ENCODE measurements around the gene MT1F.
A peak's percentile ranks its signal among the peaks of the same experiment; 100 is the strongest.
"Not testable (repeated sequence)": the region's sequence is repeated elsewhere in the genome, so short reads cannot be mapped to it uniquely, and the experiment has no call there.

The MT1F gene

DNA sequence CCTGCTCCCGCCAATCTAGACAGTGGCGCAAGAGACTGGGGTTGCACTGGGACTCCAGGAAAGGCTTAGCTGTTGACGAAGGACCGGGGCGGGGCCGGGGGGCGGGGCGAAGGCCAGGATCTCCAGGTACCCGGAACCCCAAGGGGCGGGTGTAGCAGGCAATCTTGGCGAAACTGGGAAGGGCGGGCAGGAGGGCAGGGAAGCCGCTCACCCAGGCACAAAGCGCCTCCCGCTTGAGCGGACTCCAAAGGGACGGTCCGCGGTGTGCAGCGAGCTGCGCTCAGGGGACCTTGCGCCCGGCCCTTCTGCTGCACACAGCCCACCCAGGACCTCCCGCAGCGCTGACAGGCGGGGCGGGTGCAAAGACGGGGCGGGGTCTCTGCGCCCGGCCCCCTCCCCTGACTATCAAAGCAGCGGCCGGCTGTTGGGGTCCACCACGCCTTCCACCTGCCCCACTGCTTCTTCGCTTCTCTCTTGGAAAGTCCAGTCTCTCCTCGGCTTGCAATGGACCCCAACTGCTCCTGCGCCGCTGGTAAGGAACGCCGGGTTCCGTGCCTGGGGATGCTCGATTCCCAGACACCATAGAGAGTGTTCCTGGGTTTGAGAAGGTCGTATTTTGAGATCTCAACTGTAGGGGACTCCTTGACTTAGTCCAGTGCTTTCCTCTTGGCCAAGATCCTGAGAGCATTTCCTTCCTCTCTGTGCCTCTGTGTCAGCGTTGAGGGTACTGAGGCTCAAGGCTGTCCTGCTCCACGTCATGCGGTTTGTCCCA is at the start of gene MT1F:
Gene MT1F, plus strand, starts transcription at position 405 of the 772 bp plus-strand sequence. Its CDS starts 100 bp downstream, at position 505.
- DNase-seq (ENCODE audit: low read depth, low spot score) = peak; percentile 31
- peak within 1 kb of the TSS; percentile 41 for H3K27ac ChIP-seq

DNA sequence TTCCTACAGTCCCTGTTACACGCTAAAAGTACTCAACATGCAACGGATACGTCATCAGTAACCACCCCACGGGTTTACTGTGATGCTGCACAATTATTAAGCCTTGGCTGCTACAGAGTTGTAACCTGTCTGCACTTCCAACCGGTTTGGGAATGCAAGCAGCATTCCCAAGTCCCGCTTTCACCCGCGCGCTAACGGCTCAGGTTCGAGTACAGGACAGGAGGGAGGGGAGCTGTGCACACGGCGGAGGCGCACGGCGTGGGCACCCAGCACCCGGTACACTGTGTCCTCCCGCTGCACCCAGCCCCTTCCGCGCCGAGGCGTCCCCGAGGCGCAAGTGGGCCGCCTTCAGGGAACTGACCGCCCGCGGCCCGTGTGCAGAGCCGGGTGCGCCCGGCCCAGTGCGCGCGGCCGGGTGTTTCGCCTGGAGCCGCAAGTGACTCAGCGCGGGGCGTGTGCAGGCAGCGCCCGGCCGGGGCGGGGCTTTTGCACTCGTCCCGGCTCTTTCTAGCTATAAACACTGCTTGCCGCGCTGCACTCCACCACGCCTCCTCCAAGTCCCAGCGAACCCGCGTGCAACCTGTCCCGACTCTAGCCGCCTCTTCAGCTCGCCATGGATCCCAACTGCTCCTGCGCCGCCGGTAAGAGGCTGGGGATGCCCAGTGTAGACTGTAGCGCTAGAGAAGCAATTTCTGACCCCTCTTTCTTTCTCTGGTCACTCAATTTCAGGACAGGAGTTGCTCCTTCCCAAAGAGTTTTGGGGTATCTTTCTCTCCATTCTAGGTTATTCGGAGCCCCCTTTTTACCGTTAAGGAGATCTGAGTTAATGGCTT is 49.5 kb upstream of the MT1F start, which contains the start of gene MT2A:
Gene MT2A, plus strand, starts transcription at position 542 of the 833 bp plus-strand sequence. Its CDS starts 72 bp downstream, at position 614.
- peak within 1 kb of the TSS; percentile 100 for H3K27ac ChIP-seq
- peak; percentile 91 for DNase-seq (ENCODE audit: low read depth, low spot score)

DNA sequence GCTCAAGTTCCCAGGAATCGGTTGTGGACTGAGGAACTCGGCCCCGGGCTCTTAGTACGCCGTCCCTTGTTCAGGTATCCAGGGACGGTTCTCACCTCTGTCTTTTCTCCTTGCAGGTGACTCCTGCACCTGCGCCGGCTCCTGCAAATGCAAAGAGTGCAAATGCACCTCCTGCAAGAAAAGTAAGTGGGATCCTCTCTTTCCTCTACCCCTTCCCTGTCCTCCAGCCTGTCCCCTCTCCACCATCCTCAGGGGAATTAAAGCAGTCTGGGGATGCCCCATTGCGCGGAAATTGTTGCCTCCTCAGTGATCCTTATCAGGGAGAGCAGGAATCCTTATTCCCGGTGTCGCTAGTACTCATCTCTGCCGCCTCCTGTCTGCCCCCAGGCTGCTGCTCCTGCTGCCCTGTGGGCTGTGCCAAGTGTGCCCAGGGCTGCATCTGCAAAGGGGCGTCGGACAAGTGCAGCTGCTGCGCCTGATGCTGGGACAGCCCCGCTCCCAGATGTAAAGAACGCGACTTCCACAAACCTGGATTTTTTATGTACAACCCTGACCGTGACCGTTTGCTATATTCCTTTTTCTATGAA is 48.8 kb upstream of the MT1F start:
- no peak for DNase-seq (ENCODE audit: low read depth, low spot score)
- H3K27ac ChIP-seq = peak overlapping the region; percentile 100

DNA sequence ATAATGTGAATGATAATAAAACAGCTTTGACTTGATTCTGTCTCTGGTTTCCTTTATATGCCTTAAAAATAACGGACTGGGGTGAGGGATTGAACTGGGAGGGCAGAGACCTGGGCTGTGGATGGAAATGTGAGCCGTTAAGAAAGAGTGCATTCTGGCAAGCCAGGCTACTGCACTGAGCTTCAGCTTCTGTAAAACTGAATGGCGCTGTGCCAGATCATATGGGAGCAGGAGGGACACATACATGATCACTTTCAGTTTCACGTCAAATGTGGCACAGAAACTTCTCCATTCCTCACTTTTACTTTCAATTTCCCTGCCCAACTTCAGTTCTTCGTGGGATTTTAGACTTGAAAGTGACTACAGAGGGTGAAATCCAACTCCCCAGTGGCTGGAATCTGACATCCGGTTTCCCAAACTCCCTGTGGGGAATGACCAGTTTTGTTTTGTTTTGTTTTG is 48.3 kb upstream of the MT1F start:
- DNase-seq (ENCODE audit: low read depth, low spot score) = no peak

DNA sequence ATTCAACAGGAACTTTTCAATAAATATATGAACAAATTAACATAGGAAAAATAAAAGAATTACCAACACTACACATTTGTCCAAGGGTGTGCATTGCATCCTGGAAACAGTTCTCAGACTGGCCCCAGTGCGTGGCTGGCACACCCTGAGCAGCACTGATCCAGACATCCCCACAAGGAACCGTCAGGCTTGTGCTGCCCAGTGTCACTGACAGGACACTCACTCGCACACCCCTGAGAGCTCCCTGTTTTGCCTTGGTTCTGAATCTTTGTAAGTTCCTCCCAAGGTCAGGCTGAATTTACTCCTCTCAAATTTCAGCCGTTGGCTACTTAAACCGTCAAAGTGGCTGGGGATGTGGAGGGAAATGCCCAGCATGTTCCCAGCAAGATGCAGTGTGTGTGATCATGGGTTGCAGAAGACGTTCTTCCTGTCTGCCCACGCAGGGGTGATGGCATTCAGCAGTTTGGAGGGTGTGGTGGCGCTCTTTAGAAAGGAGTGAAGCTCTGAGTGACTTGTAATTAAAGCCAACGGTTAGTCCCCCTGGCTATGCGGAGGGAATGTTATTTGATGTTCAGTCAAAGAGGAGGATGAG is 47.6 kb upstream of the MT1F start:
- no peak for DNase-seq (ENCODE audit: low read depth, low spot score)
- peak overlapping the region; percentile 100 for H3K27ac ChIP-seq

More for the DNA sequence above, 48.3 kb upstream of the MT1F start:
- peak overlapping the region; percentile 100 for H3K27ac ChIP-seq

DNA sequence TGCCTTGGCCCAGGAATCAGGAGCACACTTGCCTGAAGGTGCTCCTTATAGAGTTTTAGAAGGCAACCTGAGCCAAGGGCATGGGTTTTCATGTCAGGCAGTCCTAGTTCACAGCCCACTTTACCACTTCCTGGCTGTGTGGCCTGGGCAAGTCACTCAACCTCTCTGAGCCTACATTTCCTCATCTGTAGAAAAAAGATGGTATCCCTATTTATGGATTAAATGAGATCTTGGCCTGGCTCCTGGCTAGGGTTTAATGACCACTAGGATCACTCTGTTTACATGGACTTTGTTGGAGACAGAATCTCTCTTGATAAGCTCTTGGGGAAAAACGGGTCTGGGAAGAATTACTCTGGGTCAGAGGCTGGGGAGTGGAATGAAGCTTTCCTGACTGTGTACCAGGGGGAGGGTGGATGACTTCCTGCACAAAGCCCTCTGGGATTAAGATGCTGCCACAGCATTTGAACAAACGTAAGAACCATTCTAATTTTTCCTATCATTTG is 47.1 kb upstream of the MT1F start:
- DNase-seq (ENCODE audit: low read depth, low spot score) = no peak
- H3K27ac ChIP-seq = peak overlapping the region; percentile 100

DNA sequence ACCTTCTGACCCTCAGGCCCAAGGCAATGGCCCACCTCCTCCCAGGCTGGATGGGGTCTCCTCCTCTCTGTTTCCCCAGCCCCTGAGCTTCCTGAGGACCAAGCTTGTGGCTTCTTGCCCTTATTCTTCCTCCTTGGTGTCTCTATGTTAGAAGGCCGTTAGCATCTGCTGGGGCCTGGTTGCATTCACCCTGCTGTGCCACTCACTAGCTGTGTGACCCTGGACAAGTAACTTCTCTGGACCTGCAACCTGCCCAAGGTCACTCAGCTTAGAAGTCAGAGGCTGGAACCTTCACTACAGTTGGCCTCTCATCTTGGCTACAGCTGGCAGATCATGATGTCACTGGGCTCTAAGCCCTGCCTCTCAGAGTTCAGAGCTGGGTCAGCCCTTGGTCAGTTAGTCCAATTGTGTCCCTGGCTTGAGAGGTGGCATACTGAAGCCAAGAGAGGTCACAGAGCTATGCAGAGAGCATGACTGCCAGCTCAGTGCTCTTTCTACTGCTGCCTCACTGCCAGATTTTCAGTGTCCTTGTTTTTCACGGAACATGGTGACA is 46.4 kb upstream of the MT1F start:
- peak overlapping the region; percentile 100 for H3K27ac ChIP-seq
- DNase-seq (ENCODE audit: low read depth, low spot score) = no peak

DNA sequence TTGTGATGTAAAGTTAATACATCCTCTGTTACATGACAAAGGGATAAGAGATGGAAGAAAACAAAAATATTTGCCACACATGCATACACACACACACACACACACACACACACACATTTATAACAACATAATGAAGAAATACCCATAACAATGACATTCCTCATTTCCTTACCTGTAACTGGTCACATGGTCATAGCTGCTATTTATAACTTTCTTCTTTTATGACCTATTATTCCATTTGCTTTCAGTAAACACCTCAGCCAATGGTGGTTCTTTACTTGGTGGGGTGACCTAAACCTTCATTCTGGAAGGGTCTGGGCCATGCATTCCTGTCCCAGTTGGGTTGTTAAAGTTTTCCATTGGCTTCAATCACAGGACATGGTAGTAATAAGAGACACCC is 44.1 kb upstream of the MT1F start:
- no peak for DNase-seq (ENCODE audit: low read depth, low spot score)
- peak overlapping the region; percentile 95 for H3K27ac ChIP-seq

DNA sequence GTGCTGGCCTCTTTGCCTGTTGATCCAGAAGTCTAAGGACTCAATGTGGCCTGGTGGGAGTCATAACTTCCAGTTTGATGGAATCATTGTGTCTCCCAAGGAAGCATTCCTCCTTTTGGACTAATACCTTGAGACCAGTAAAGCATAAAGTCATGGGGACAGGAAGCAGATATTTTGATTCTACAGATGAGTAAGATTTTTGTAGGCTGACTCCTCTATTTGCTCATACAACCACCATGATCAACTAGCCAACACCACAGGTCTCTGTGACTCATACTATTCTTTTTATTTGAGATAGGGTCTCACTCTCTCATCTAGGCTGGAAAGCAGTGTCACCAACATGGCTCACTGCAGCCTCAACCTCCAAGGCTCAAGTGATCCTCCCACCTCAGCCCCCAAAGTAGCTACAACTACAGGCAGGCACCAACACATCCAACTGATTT is 43.2 kb upstream of the MT1F start:
- no peak for DNase-seq (ENCODE audit: low read depth, low spot score)
- peak overlapping the region; percentile 95 for H3K27ac ChIP-seq

DNA sequence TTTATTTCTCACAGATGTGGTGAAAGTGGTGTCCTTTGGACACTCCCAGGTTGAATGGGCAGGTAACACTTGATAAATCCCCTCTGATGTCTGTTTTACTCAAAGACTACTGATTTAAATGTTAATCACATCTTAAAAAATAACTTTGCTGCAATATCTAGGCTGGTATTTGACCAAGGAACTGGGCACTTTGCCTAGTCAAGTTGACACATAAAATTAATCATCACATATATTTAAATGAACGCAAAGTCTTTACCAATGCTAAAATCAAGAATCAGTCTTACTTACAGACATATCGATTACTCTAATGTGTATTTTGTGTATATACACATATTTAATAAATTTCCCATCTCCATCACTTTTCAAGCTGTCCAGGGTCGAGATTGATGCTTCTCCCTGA is 42.4 kb upstream of the MT1F start:
- H3K27ac ChIP-seq = peak overlapping the region; percentile 95
- DNase-seq (ENCODE audit: low read depth, low spot score) = no peak

DNA sequence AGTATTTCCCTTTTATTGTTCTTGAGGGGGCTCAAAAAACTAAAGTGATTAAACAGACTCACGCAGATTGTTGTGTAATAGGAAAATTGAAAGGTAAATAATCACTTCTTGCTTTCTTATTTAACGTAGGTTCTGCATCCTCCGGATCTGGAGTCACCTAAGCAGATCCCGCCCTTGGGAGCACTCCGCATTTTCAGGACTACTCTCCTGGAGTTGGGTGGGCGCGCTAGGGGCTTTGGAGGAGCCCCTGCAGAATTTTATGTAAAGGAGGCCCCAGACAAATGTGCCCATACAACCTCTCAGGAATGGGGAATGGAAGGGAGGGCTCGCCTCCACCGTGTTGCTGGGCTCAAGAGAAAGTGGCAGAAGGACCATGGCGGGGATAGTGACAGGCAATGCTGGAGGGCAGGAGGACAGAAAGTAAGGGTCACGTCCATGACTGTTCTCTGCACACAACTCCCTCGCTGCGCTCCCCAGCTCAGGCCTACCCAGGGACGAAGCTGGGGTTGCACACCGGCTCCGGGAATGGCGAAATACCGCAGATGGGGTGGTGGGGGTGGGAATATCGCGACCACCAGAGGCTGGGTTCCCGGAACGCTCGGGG is 41.0 kb upstream of the MT1F start:
- H3K27ac ChIP-seq = no peak overlapping the region
- DNase-seq (ENCODE audit: low read depth, low spot score) = no peak

DNA sequence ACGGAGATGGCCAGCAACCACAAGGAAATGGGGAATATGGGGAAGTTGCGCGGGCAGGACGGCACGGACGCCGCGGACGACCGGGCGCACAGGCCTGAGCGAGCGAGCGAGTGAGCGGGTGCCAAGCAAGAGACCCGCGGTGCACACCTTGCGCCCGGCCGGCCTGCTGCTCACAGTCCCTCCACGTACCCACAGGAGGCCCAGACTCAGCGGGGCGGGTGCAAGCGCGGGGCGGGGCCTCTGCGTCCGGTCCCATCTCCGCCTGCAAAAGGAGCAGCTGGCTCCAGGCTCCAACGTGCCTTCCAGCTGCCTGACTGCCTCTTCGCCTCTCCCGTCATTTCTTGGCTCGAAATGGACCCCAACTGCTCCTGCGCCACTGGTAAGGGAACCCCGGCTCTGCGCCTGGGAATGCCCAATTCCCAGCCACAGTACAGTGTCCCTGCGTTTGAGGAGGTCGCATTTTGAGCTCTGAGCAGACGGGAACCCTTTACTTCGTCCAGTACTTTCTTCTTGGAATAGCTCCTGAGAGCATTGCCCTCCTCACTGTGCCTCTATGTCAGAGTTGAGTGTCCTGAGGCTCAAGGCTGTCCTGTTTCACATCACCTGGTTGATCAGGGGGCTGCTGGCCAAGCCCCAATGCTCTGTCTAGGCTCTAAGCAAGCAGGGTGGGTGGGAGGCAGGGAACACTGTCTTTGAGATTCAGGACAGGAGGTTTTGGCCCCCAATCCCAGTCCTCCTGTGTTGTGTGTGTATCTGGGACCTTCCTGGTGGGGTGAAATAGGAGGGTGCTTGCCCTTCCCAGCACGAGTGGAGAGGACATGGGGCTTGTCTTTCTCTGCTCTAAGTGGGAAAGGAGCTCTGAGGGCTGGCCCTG is 40.3 kb upstream of the MT1F start:
- DNase-seq (ENCODE audit: low read depth, low spot score) = no peak
- no peak overlapping the region for H3K27ac ChIP-seq

DNA sequence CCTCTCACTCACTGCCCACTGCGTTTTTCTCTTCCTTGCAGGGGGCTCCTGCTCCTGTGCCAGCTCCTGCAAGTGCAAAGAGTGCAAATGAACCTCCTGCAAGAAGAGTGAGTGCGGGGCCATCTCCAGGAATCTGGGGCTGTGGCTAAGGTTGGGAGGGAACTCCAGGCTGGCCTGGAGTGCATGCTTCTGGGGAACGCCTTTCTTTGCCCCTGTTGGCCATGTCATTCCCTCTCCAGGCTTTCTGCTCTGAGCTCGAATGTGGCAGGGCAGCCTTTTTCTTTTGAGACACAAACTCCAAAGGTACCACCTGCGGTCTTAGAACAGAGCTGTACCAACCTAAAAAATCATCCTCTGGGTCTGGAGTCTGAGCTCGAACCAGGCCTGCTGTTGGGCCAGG is 39.6 kb upstream of the MT1F start:
- no peak overlapping the region for H3K27ac ChIP-seq
- DNase-seq (ENCODE audit: low read depth, low spot score) = no peak

DNA sequence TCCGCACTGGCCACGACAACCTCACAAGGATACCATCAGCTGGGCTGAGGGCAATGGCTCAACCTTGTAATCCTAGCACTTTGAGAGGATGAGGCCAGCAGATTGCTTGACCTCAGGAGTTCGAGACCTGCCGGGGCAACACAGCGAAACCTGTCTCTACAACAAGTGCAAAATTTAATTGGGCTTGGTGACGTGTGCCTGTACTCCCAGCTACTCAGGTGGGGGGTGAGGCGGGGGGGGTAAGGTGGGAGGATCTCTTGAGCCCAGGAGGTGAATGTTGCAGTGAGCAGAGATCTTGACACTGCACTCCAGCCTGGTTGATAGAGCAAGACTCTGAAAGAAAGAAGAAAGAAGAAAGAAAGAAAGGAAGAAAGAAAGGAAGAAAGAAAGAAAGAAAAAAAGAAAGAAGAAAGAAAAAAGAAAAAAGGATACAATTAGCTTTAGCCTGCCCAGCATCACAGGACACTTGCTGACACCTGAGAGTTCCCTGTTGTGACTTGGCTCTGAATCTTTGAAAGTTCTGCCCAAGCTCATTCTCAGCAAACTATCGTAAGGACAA is 37.3 kb upstream of the MT1F start:
- H3K27ac ChIP-seq = no peak overlapping the region
- DNase-seq (ENCODE audit: low read depth, low spot score) = no peak

DNA sequence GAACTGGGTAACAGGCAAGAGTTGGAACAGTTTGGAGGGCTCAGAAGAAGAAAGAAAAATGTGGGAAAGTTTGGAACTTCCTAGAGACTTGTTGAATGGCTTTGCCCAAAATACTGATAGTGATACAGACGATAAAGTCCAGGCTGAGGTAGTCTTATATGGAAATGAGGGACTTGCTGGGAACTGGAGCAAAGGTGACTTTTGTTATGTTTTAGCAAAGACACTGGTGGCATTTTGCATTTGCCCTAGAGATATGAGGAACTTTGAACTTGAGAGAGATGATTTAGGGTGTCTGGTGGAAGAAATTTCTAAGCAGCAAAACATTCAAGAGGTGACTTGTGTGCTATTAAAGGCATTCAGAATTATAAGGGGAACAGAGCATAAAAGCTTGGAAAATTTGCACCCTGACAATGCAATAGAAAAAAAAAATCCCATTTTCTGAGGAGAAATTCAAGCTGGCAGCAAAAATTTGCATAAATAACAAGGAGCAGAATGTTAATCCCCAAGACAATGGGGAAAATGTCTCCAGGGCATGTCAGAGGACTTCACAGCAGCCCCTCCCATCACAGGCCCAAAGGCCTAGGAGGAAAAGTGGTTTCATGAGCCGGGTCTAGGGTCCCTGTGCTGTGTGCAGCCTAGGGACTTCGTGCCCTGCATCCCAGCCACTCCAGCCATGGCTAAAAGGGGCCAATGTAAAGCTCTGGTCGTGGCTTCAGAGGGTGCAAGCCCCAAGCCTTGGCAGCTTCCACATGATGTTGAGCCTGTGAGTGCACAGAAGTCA is 35.9 kb upstream of the MT1F start:
- not testable (repeated sequence) for DNase-seq (ENCODE audit: low read depth, low spot score); H3K27ac ChIP-seq

DNA sequence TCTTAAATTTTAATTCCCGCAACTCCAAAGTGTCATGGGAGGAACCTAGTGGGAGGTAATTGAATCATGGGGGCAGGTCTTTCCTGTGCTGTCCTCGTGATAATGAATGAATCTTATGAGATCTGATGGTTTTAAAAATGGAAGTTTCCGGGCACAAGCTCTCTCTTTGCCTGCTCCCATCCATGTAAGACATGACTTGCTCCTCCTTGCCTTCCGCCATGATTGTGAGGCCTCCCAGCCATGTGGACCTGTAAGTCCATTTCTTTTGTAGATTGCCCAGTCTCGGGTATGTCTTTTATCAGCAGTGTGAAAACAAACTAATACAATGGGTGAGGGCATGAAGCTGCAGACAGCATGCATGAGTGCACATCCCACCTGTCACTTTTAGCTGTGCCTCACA is 34.6 kb upstream of the MT1F start:
- not testable (repeated sequence) for DNase-seq (ENCODE audit: low read depth, low spot score); H3K27ac ChIP-seq

DNA sequence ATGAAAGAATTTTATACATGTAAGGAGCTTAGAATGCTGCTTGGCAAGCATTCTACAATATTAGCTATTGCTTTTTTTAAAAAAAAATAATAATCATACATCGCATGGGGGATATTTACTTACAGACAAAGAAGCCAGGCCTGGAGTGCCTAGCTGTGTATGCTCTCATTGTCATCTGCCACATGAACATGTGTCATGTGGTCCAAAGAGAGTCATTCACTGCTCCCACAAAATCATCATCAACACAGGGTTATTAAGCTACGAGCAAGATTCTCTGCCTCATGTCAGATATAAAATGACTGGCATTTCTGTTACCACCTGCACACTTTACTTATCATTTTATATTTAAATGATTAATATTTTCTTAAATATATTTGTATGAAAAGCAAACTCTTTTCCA is 34.1 kb upstream of the MT1F start:
- no peak overlapping the region for H3K27ac ChIP-seq
- no peak for DNase-seq (ENCODE audit: low read depth, low spot score)

All from epithelial cell of prostate (primary cell).